HepG2 (cell line): ENCODE measurements around the gene CCDC91. TPM values are rescaled to one million over a fixed set of nuclear protein-coding genes. Genes with fewer than 3 reads are reported as not detected.

ENCODE experiments used
- ATAC-seq: fragments of 200-7000 bp; cut with Tn5 transposase; 3 replicates; pipeline ENCODE4 v1.9.1; 2020; ENCODE audit warnings: mild to moderate bottlenecking, moderate library complexity
- BruUV-seq: library from RNA; stranded (reverse); fragments of 400-500 nt; replicated peaks from 2 replicates; lab custom pipeline; 2021; lab: Mats Ljungman, UMichigan
- CTCF ChIA-PET: fragments of 300-600 bp; formaldehyde crosslinking; extraction: SDS; loops from one replicate; lab custom pipeline; 2021; ENCODE audit warnings: low total read pairs, inconsistent platforms, low intra/inter-chr PET ratio; lab: Yijun Ruan, JAX
- POLR2A ChIA-PET: fragments of 350-600 bp; sonication (Branson Sonifier 250); formaldehyde crosslinking; loops from one replicate; lab custom pipeline; 2020; ENCODE audit warnings: antibody characterized with exemption, inconsistent platforms; lab: Yijun Ruan, JAX
- DNase-seq: peaks from one replicate; pipeline ENCODE4 v3.0.0-alpha.2; 2015; ENCODE audit warnings: low spot score
- FAIRE-seq: peaks from 3 replicates; lab custom pipeline; 2011; peaks lifted over from hg19 to GRCh38; lab: Jason Lieb, UNC
- H2AFZ ChIP-seq: one replicate; pipeline ENCODE4 v1.6.1; 2011; ENCODE audit warnings: low read length, inconsistent platforms
- H3K27ac ChIP-seq: fragments of 300-600 bp; 3 replicates; pipeline ENCODE4 v1.8.0; 2011; ENCODE audit warnings: mixed run types, mild to moderate bottlenecking, mixed read lengths, low read length, inconsistent platforms; ENCODE audit not compliant: insufficient read depth; ENCODE audit errors: extremely low read length
- H3K27me3 ChIP-seq, 2 experiments: fragments of 200-600 bp in 1 of 2; 2 replicates in 1 of 2; 3 replicates in 1 of 2; pipeline versions ENCODE4 v1.6.0 to v1.8.0; 2011; ENCODE audit warnings: low read length in 2 of 2, mild to moderate bottlenecking in 2 of 2, moderate library complexity in 2 of 2, inconsistent platforms in 1 of 2; ENCODE audit not compliant: insufficient read depth in 2 of 2, control insufficient read depth in 1 of 2
- H3K36me3 ChIP-seq, 2 experiments: fragments of 200-600 bp in 1 of 2; replicated peaks in 1 of 2; 2 replicates in 1 of 2; 3 replicates in 1 of 2; pipeline versions ENCODE4 v1.5.1 to v1.8.0; 2011; ENCODE audit warnings: low read length in 2 of 2, inconsistent platforms in 1 of 2; ENCODE audit not compliant: insufficient read depth in 2 of 2, control insufficient read depth in 1 of 2
- H3K4me1 ChIP-seq: 2 replicates; pipeline ENCODE4 v1.5.1; 2012; ENCODE audit warnings: low read length, inconsistent platforms; ENCODE audit not compliant: insufficient read depth
- H3K4me2 ChIP-seq: 2 replicates; pipeline ENCODE4 v1.6.0; 2011; ENCODE audit warnings: low read depth, low read length, inconsistent platforms
- H3K4me3 ChIP-seq, 3 experiments: fragments of 200-600 bp in 1 of 3; sonication (generic), shearing (Covaris generic) in 1 of 3; replicated peaks in 1 of 3; 2 replicates each; pipeline ENCODE4 v1.5.1; 2011 to 2016; ENCODE audit warnings: low read length in 3 of 3, inconsistent platforms in 2 of 3, low read depth in 2 of 3, mild to moderate bottlenecking in 2 of 3, control low read depth in 1 of 3, mixed read lengths in 1 of 3; ENCODE audit not compliant: insufficient read depth in 1 of 3
- H3K79me2 ChIP-seq: one replicate; pipeline ENCODE4 v1.6.1; 2011; ENCODE audit warnings: low read length, inconsistent platforms; ENCODE audit not compliant: insufficient read depth
- H3K9ac ChIP-seq: 2 replicates; pipeline ENCODE4 v1.6.0; 2011; ENCODE audit warnings: mild to moderate bottlenecking, low read depth, low read length, inconsistent platforms; ENCODE audit not compliant: insufficient read depth
- H3K9me3 ChIP-seq: 2 replicates; pipeline ENCODE4 v1.5.1; 2012; ENCODE audit warnings: mild to moderate bottlenecking, low read length
- H4K20me1 ChIP-seq: 2 replicates; pipeline ENCODE4 v1.6.0; 2011; ENCODE audit warnings: inconsistent platforms, mild to moderate bottlenecking, low read length, moderate library complexity; ENCODE audit not compliant: insufficient read depth
- CBX1 ChIP-seq: IDR thresholded peaks from one replicate; pipeline ENCODE4 v1.6.1; 2016; ENCODE audit warnings: antibody characterized with exemption, low read depth
- FOSL2 ChIP-seq: sonication (generic); formaldehyde crosslinking; IDR thresholded peaks from 2 replicates; pipeline ENCODE4 v1.4.0; 2020; ENCODE audit warnings: missing genetic modification reagents
- MTF1 ChIP-seq: sonication (generic); formaldehyde crosslinking; IDR thresholded peaks from 2 replicates; pipeline ENCODE4 v1.5.0; 2020; ENCODE audit warnings: missing genetic modification reagents
- NFYC ChIP-seq: IDR thresholded peaks from 2 replicates; pipeline ENCODE4 v1.6.1; 2016; ENCODE audit warnings: missing genetic modification reagents, missing compliant biosample characterization
- SAP130 ChIP-seq: IDR thresholded peaks from 2 replicates; pipeline ENCODE4 v1.6.1; 2016; ENCODE audit warnings: low read depth
- TBX3 ChIP-seq: fragments of 450-650 bp; IDR thresholded peaks from 2 replicates; pipeline ENCODE4 v1.6.1; 2017; ENCODE audit warnings: antibody characterized with exemption, mild to moderate bottlenecking, inconsistent platforms, borderline replicate concordance
- ZBTB39 ChIP-seq: sonication (generic); formaldehyde crosslinking; IDR thresholded peaks from 2 replicates; pipeline ENCODE4 v1.5.0; 2020; ENCODE audit warnings: missing genetic modification reagents
- ZNF274 ChIP-seq: sonication (generic); formaldehyde crosslinking; IDR thresholded peaks from 2 replicates; pipeline ENCODE4 v1.5.1; 2020; ENCODE audit warnings: mild to moderate bottlenecking, missing genetic modification reagents
- ZNF383 ChIP-seq: sonication (generic); formaldehyde crosslinking; IDR thresholded peaks from 2 replicates; pipeline ENCODE4 v1.4.0; 2020; ENCODE audit warnings: missing genetic modification reagents, mild to moderate bottlenecking, borderline replicate concordance
- ZNF652 ChIP-seq: IDR thresholded peaks from 2 replicates; pipeline ENCODE4 v1.6.1; 2016; ENCODE audit warnings: low read depth, borderline replicate concordance
- WGBS: methylation state at CpG from one replicate; pipeline ENCODE4 v1.1.6; 2017; ENCODE audit warnings: low lambda C conversion rate; 5-methylcytosine and 5-hydroxymethylcytosine counted together
- in situ Hi-C: cut with HindIII; loops from 2 replicates; pipeline ENCODE4 v1.10.0; 2017; ENCODE audit warnings: low pct_unique_long_range_greater_than_20kb; ENCODE audit not compliant: extremely low pct_ligation_motif_present
- intact Hi-C: fragments of 100-400 bp; cut with micrococcal nuclease; formaldehyde crosslinking; loops from one replicate; pipeline ENCODE4 v1.10.0; 2022; ENCODE audit not compliant: unreplicated experiment
- polyA plus RNA-seq, 8 experiments: library from polyadenylated mRNA; depleted of rRNA in 3 of 8; stranded (reverse) in 7 of 8; unstranded in 1 of 8; fragments of >200 nt; fragmentation: Illumina TruSeq in 4 of 8; extraction: Trizol in 4 of 8; gene quantifications; 2 replicates each; pipeline versions ENCODE4 v1.2.1 to v1.2.3, GENCODE V29; 2011 to 2016; ENCODE audit warnings: low read depth in 4 of 8, missing spikeins in 1 of 8, mixed read lengths in 1 of 8; ENCODE audit not compliant: insufficient read depth in 1 of 8
- total RNA-seq, 5 experiments: library from RNA; depleted of rRNA; stranded (reverse); fragments of >200 nt; fragmentation: Illumina TruSeq; extraction: Trizol; gene quantifications; 2 replicates each; pipeline ENCODE4 v1.2.3, GENCODE V29; 2016; ENCODE audit warnings: low read depth in 1 of 5

The CCDC91 gene
- total and polyA plus RNA-seq, 2 of the 13 experiments (the other 11 are each of a cell fraction or from before 2014, with no cell fraction given) = 9.8 to 15.8 TPM

- peaks cover 4% of the 10 kb centered on the region for H3K79me2 ChIP-seq
- no peak overlapping the region for H3K4me3 ChIP-seq
- no peak for DNase-seq
- peaks cover 9% of the 10 kb centered on the region; the same call in 1 of the 2 replicates for H3K9me3 ChIP-seq
- FAIRE-seq = no peak
- no peak overlapping the region for H2AFZ ChIP-seq
- POLR2A ChIA-PET = no interaction called here
- H4K20me1 ChIP-seq = no peaks in the 10 kb centered on the region
- BruUV-seq = no TSS peak
- H3K4me2 ChIP-seq = no peak overlapping the region
- CTCF ChIA-PET = no interaction called here
- no peak overlapping the region for H3K9ac ChIP-seq
- no peaks in the 10 kb centered on the region for H3K27me3 ChIP-seq
- H3K36me3 ChIP-seq = no peaks in the 10 kb centered on the region
- ATAC-seq = no peak
- intact Hi-C loops = no loop called here
- no peaks in the 10 kb centered on the region for H3K4me1 ChIP-seq
- in situ Hi-C loops = no loop called here
- TF ChIP-seq SAP130 (CRISPR knock-in tag) = no peak
- no peak for TF ChIP-seq MTF1 (CRISPR knock-in tag)
- no peak for TF ChIP-seq ZBTB39
- no peak for TF ChIP-seq CBX1
- TF ChIP-seq, all 625 proteins: peak for 0
- no peak overlapping the region for H3K27ac ChIP-seq
- 72% methylated on average over 3 of the region's 3 CpGs for WGBS
Measured at GRCh38 chr12:28227251-28227650, 37.0 kb downstream of the CCDC91 start.

- FAIRE-seq = no peak
- in situ Hi-C loops = no loop called here
- H3K4me3 ChIP-seq = no peak overlapping the region
- no TSS peak for BruUV-seq
- H3K9me3 ChIP-seq = no peaks in the 10 kb centered on the region
- H4K20me1 ChIP-seq = no peaks in the 10 kb centered on the region
- H3K36me3 ChIP-seq = no peaks in the 10 kb centered on the region
- H3K4me1 ChIP-seq = no peaks in the 10 kb centered on the region
- H3K9ac ChIP-seq = no peak overlapping the region
- no peaks in the 10 kb centered on the region for H3K79me2 ChIP-seq
- TF ChIP-seq FOSL2 (no peak), ZNF652 (CRISPR knock-in tag) (no peak), TBX3 (no peak), ZNF383 (no peak), ZNF274 (CRISPR knock-in tag) (no peak), NFYC (CRISPR knock-in tag) (no peak)
- POLR2A ChIA-PET = no interaction called here
- CTCF ChIA-PET = no interaction called here
- ATAC-seq = no peak
- intact Hi-C loops = no loop called here
- no peak overlapping the region for H2AFZ ChIP-seq
- H3K4me2 ChIP-seq = no peak overlapping the region
- no peak for DNase-seq
- H3K27ac ChIP-seq = no peak overlapping the region
- no peaks in the 10 kb centered on the region for H3K27me3 ChIP-seq
Measured at GRCh38 chr12:28231248-28231647, 41.0 kb downstream of the CCDC91 start.
